Peyer's patch (tissue), 4 donors: ENCODE measurements around the gene COL2A1. TPM values are rescaled to one million over a fixed set of nuclear protein-coding genes. Genes with fewer than 3 reads are reported as not detected.

Experiments used
- DNase-seq, 3 donors: peaks; one replicate each; pipeline ENCODE4 v3.0.0-alpha.2; 2017 to 2019
- H3K27ac ChIP-seq, 4 donors: fragments of 200-600 bp; sonication (generic); one replicate each; pipeline ENCODE4 v1.5.1; 2016 to 2019
- H3K27me3 ChIP-seq, 2 donors: fragments of 200-600 bp; sonication (generic); one replicate each; pipeline ENCODE4 v1.5.1; 2019
- H3K36me3 ChIP-seq, 3 donors: fragments of 200-600 bp; sonication (generic); one replicate each; pipeline ENCODE4 v1.5.1; 2016 to 2019
- H3K4me1 ChIP-seq, 4 donors: fragments of 200-600 bp; sonication (generic); one replicate each; pipeline ENCODE4 v1.5.1; 2016 to 2019
- H3K4me3 ChIP-seq, 4 donors: fragments of 200-600 bp; sonication (generic); 1 replicate in 3 of 4; 2 replicates in 1 of 4; pipeline ENCODE4 v1.5.1; 2016 to 2019; ENCODE audit warnings: mild to moderate bottlenecking in 1 of 4
- H3K9me3 ChIP-seq, 4 donors: fragments of 200-600 bp; sonication (generic); one replicate each; pipeline ENCODE4 v1.5.1; 2016 to 2019; ENCODE audit warnings: mild to moderate bottlenecking in 1 of 4
- CTCF ChIP-seq, 6 experiments: fragments of 450-650 bp in 4 of 6; fragments of 200-600 bp in 2 of 6; sonication (generic) in 1 of 6; IDR thresholded peaks; one replicate each; pipeline ENCODE4 v1.5.1; 2017 to 2019; ENCODE audit warnings: antibody characterized with exemption in 6 of 6, mild to moderate bottlenecking in 3 of 6, moderate library complexity in 1 of 6
- POLR2A ChIP-seq, 2 donors: fragments of 450-650 bp; IDR thresholded peaks; one replicate each; pipeline ENCODE4 v1.5.1; 2017; ENCODE audit warnings: antibody characterized with exemption in 2 of 2, mild to moderate bottlenecking in 2 of 2, moderate library complexity in 2 of 2
- total RNA-seq, 4 donors: library from RNA; depleted of rRNA; stranded (reverse); fragments of >200 nt; gene quantifications; one replicate each; pipeline ENCODE4 v1.1.0, GENCODE V29; 2016

COL2A1 gene
- 1 to 10 TPM in 1 of 4 donors, under 1 TPM in 2, not detected in 1; 0.18 to 6.6 (median 0.27) TPM for total RNA-seq

- peaks cover 9 to 44% (median 36%) of the 10 kb centered on the region in 4 donors for H3K4me1 ChIP-seq
- H3K9me3 ChIP-seq: no peaks in the 10 kb centered on the region
- peaks cover 0 to 38% of the 10 kb centered on the region in 2 donors for H3K27me3 ChIP-seq
- H3K4me3 ChIP-seq: peak within 1 kb of the TSS in 3 of 4 donors; percentile 42 to 46 (median 44)
- H3K36me3 ChIP-seq: no peaks in the 10 kb centered on the region
- DNase-seq: peak in 2 of 3 donors; percentile 44 to 49
- TF ChIP-seq CTCF (IDR thresholded peaks at IDR 0.05): no peak
- no peak for TF ChIP-seq POLR2A (IDR thresholded peaks at IDR 0.05)
- H3K27ac ChIP-seq: no peak within 1 kb of the TSS
Observed at GRCh38 chr12:48004053-48004941, at the start of gene COL2A1. TSS of gene COL2A1 (minus strand) at chr12:48004476. CDS start at chr12:48004321, 155 bp downstream.

GRCh38 chr12:48053883-48054282 lies 49.6 kb upstream of the COL2A1 start:
- Histone ChIP-seq H3K4me3 (no peak overlapping the region), H3K36me3 (peaks cover 0 to 14% (median 0%) of the 10 kb centered on the region in 3 donors), H3K9me3 (no peaks in the 10 kb centered on the region), H3K27ac (no peak overlapping the region), H3K27me3 (no peaks in the 10 kb centered on the region), H3K4me1 (no peaks in the 10 kb centered on the region)
- DNase-seq: no peak
- TF ChIP-seq POLR2A (IDR thresholded peaks at IDR 0.05) (no peak), CTCF (IDR thresholded peaks at IDR 0.05) (no peak)

GRCh38 chr12:48053122-48053521 lies 48.8 kb upstream of the COL2A1 start:
- no peak for TF ChIP-seq POLR2A (IDR thresholded peaks at IDR 0.05)
- TF ChIP-seq CTCF (IDR thresholded peaks at IDR 0.05): no peak

GRCh38 chr12:48051681-48052080 lies 47.4 kb upstream of the COL2A1 start:
- H3K36me3 ChIP-seq: peaks cover 0 to 31% (median 0%) of the 10 kb centered on the region in 3 donors
- no peak overlapping the region for H3K4me3 ChIP-seq
- no peaks in the 10 kb centered on the region for H3K27me3 ChIP-seq
- no peaks in the 10 kb centered on the region for H3K9me3 ChIP-seq
- DNase-seq: no peak
- H3K4me1 ChIP-seq: no peaks in the 10 kb centered on the region
- TF ChIP-seq POLR2A (IDR thresholded peaks at IDR 0.05): no peak
- no peak for TF ChIP-seq CTCF (IDR thresholded peaks at IDR 0.05)
- H3K27ac ChIP-seq: no peak overlapping the region

More at GRCh38 chr12:48053122-48053521, 48.8 kb upstream of the COL2A1 start:
- Histone ChIP-seq H3K4me3 (no peak overlapping the region), H3K27me3 (no peaks in the 10 kb centered on the region), H3K4me1 (no peaks in the 10 kb centered on the region), H3K27ac (no peak overlapping the region), H3K36me3 (peaks cover 0 to 19% (median 0%) of the 10 kb centered on the region in 3 donors), H3K9me3 (no peaks in the 10 kb centered on the region)
- no peak for DNase-seq

GRCh38 chr12:48050174-48050573 lies 45.9 kb upstream of the COL2A1 start:
- H3K27ac ChIP-seq: no peak overlapping the region
- H3K4me3 ChIP-seq: no peak overlapping the region
- TF ChIP-seq POLR2A (IDR thresholded peaks at IDR 0.05): no peak
- no peak for TF ChIP-seq CTCF (IDR thresholded peaks at IDR 0.05)
- no peaks in the 10 kb centered on the region for H3K9me3 ChIP-seq
- peaks cover 0 to 46% (median 0%) of the 10 kb centered on the region in 3 donors for H3K36me3 ChIP-seq
- no peaks in the 10 kb centered on the region for H3K27me3 ChIP-seq
- DNase-seq: no peak
- no peaks in the 10 kb centered on the region for H3K4me1 ChIP-seq
